ENCODE measurements around the gene FAM9A.
"Not testable (repeated sequence)": the region's sequence is repeated elsewhere in the genome, so short reads cannot be mapped to it uniquely, and the experiment has no call there.

Gene FAM9A

GRCh38 chrX:8800351-8800750, 832 bp downstream of the FAM9A start:
- DNase-seq, result not testable (repeated sequence)

GRCh38 chrX:8799281-8799680, 1.9 kb downstream of the FAM9A start:
- DNase-seq, result not testable (repeated sequence)

GRCh38 chrX:8798702-8799101, 2.5 kb downstream of the FAM9A start:
- DNase-seq, result not testable (repeated sequence)

- DNase-seq, result not testable (repeated sequence)
These were observed 14.1 kb downstream of the FAM9A start for GRCh38 chrX:8787119-8787518.

- no peak for DNase-seq
These were observed 17.0 kb downstream of the FAM9A start for GRCh38 chrX:8784162-8784561.

GRCh38 chrX:8783714-8784098, 17.5 kb downstream of the FAM9A start:
- no peak for DNase-seq

GRCh38 chrX:8783097-8783713, 18.0 kb downstream of the FAM9A start:
- DNase-seq, result no peak

GRCh38 chrX:8782595-8782994, 18.6 kb downstream of the FAM9A start:
- no peak for DNase-seq

GRCh38 chrX:8781921-8782320, 19.3 kb downstream of the FAM9A start:
- not testable (repeated sequence) for DNase-seq

- no peak for DNase-seq
These were observed 28.1 kb downstream of the FAM9A start for GRCh38 chrX:8773117-8773516.

GRCh38 chrX:8760021-8760420, 41.2 kb downstream of the FAM9A start:
- DNase-seq, result no peak

- DNase-seq, result not testable (repeated sequence)
These were observed 42.5 kb downstream of the FAM9A start for GRCh38 chrX:8758706-8759105.

- not testable (repeated sequence) for DNase-seq
These were observed 43.4 kb downstream of the FAM9A start for GRCh38 chrX:8757609-8758389.

GRCh38 chrX:8755813-8756212, 45.4 kb downstream of the FAM9A start:
- DNase-seq, result no peak

- no peak for DNase-seq
These were observed 46.1 kb downstream of the FAM9A start for GRCh38 chrX:8755116-8755515.

GRCh38 chrX:8749697-8750096, 51.5 kb downstream of the FAM9A start:
- DNase-seq, result no peak

GRCh38 chrX:8748855-8749254, 52.3 kb downstream of the FAM9A start:
- DNase-seq, result no peak

GRCh38 chrX:8743126-8743732, 58.0 kb downstream of the FAM9A start:
- no peak for DNase-seq

- DNase-seq, result no peak
These were observed 59.2 kb downstream of the FAM9A start for GRCh38 chrX:8741981-8742380.
